ENCODE results near the gene MYMK.

DNA sequence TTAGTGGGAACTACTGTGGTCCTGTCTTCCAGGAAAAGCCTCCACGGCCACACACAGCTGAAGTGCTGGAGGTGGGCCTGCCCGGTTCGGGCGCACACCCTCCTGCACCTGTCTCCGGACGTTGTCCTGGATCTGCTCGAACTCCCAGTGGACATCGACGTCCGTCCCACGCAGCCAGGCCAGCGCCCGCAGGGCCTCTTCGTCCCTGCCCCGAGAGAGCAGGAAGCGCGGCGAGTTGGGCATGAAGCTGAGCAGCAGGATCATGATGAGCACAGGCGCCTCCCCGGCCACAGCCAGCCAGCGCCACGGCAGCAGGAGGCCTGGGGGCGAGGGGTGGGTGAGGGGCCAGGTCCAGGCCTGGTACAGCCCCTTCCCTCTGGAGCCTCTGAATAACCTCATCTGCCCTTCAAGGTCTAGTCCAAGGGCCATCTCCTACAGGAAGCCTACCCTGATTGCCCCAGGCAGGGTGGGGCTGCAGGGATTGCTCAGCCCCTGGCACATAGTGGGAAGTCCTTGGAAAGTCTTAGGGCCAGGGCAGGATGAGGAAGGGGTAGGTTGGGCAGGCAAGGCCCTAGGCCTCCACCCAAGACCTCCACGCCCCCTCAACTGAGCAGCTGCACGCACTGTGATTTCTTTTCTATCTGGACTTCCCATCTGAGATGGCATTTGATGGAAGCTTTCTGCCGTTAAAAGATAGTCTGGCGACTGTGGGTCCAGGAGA is 49.3 kb downstream of the MYMK start:
- TF ChIP-seq CBX1 (IDR thresholded peaks at IDR 0.05; ENCODE audit: low read depth) (no peak), POLR2AphosphoS5 (IDR thresholded peaks at IDR 0.05; ENCODE audit: low read depth, low read length) (no peak), ADNP (CRISPR knock-in tag; IDR thresholded peaks at IDR 0.05) (no peak), ZFP36 (IDR thresholded peaks at IDR 0.05; ENCODE audit: borderline replicate concordance, low read depth, low read length, partially characterized antibody) (no peak), POLR2A (IDR thresholded peaks at IDR 0.05; ENCODE audit: insufficient read depth in 1 of 2, low read depth in 2 of 2, low read length in 2 of 2) (no peak), CEBPB (IDR thresholded peaks at IDR 0.05; ENCODE audit: borderline replicate concordance, low read depth, low read length) (no peak), CTCF (CRISPR knock-in tag; IDR thresholded peaks at IDR 0.05) (no peak), NFYB (CRISPR knock-in tag; IDR thresholded peaks at IDR 0.05) (no peak), USF2 (IDR thresholded peaks at IDR 0.05; ENCODE audit: low read depth, low read length) (no peak), USF2 (CRISPR knock-in tag; IDR thresholded peaks at IDR 0.05; ENCODE audit: borderline replicate concordance) (no peak), ZNF121 (CRISPR knock-in tag; IDR thresholded peaks at IDR 0.05) (no peak)
- TF ChIP-seq, protein P1, sequence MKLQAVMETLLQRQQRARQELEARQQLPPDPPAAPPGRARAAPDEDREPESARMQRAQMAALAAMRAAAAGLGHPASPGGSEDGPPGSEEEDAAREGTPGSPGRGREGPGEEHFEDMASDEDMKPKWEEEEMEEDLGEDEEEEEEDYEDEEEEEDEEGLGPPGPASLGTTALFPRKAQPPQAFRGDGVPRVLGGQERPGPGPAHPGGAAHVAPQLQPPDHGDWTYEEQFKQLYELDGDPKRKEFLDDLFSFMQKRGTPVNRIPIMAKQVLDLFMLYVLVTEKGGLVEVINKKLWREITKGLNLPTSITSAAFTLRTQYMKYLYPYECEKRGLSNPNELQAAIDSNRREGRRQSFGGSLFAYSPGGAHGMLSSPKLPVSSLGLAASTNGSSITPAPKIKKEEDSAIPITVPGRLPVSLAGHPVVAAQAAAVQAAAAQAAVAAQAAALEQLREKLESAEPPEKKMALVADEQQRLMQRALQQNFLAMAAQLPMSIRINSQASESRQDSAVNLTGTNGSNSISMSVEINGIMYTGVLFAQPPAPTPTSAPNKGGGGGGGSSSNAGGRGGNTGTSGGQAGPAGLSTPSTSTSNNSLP (IDR thresholded peaks at IDR 0.05; ENCODE audit: low read depth, low read length) = no peak
